Lower leg skin (tissue), 3 donors: Measurements from ENCODE around the gene S100B.

Source experiments
- POLR2A ChIP-seq, 2 donors: fragments of 450-650 bp; IDR thresholded peaks; one replicate each; pipeline ENCODE4 v1.6.1; 2016 to 2017; ENCODE audit warnings: antibody characterized with exemption in 2 of 2, mild to moderate bottlenecking in 1 of 2, moderate library complexity in 1 of 2
- TF ChIP-seq, protein P1 (sequence below), 3 donors: fragments of 450-650 bp; IDR thresholded peaks; one replicate each; pipeline ENCODE4 v1.5.1; 2016; ENCODE audit warnings: antibody characterized with exemption in 3 of 3, mild to moderate bottlenecking in 3 of 3, moderate library complexity in 2 of 3

DNA sequence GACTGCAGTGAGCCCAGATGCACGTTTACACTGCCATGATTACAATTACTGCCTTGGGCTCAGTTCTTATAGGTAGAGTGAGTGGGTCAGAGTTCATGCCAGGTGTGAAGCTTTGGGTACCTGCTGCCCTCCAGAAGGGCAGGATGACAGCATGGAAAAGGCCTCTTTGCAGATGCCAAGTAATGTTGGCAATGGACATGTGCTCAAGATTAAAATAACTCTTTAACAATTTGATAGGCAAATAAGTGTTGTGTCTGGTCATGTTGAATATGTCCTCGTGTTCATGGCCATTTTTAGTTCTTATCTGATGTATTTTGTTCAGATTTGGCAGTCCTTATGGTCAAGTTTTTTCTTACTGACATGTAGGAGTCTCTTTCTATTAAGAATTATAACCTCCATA is 34.8 kb downstream of the S100B start:
- TF ChIP-seq, protein P1, sequence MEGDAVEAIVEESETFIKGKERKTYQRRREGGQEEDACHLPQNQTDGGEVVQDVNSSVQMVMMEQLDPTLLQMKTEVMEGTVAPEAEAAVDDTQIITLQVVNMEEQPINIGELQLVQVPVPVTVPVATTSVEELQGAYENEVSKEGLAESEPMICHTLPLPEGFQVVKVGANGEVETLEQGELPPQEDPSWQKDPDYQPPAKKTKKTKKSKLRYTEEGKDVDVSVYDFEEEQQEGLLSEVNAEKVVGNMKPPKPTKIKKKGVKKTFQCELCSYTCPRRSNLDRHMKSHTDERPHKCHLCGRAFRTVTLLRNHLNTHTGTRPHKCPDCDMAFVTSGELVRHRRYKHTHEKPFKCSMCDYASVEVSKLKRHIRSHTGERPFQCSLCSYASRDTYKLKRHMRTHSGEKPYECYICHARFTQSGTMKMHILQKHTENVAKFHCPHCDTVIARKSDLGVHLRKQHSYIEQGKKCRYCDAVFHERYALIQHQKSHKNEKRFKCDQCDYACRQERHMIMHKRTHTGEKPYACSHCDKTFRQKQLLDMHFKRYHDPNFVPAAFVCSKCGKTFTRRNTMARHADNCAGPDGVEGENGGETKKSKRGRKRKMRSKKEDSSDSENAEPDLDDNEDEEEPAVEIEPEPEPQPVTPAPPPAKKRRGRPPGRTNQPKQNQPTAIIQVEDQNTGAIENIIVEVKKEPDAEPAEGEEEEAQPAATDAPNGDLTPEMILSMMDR (IDR thresholded peaks at IDR 0.05) = no peak
- no peak for TF ChIP-seq POLR2A (IDR thresholded peaks at IDR 0.05)
